HG02678 (cell line): ENCODE measurements around the gene NDC80.

Source experiments
- ATAC-seq: cut with Tn5 transposase; IDR thresholded peaks from one replicate; pipeline ENCODE4 v1.9.1; 2021; ENCODE audit warnings: mild to moderate bottlenecking, moderate library complexity; ENCODE audit not compliant: unreplicated experiment

NDC80 gene

GRCh38 chr18:2662990-2663389 is 91.6 kb downstream of the NDC80 start:
- no peak for ATAC-seq
